Transverse colon (tissue), 4 donors: ENCODE data around the gene SBK2.

Experiments
- CTCF ChIP-seq, 5 experiments: fragments of 200-600 bp in 3 of 5; fragments of 450-650 bp in 2 of 5; sonication (generic) in 3 of 5; IDR thresholded peaks; 1 replicate in 2 of 5; 2 replicates in 3 of 5; pipeline ENCODE4 v1.5.1; 2016 to 2017; ENCODE audit warnings: antibody characterized with exemption in 5 of 5, inconsistent platforms in 3 of 5, mild to moderate bottlenecking in 2 of 5, moderate library complexity in 1 of 5
- EP300 ChIP-seq: sonication (generic); formaldehyde crosslinking; IDR thresholded peaks from one replicate; pipeline ENCODE4 v1.6.1; 2017; ENCODE audit warnings: antibody characterized with exemption, low read depth
- POLR2A ChIP-seq: fragments of 450-650 bp; IDR thresholded peaks from one replicate; pipeline ENCODE4 v1.6.1; 2016; ENCODE audit warnings: antibody characterized with exemption, mild to moderate bottlenecking, moderate library complexity
- POLR2AphosphoS5 ChIP-seq, 3 donors: sonication (generic); formaldehyde crosslinking; IDR thresholded peaks; one replicate each; pipeline ENCODE4 v1.6.1; 2016; ENCODE audit warnings: antibody characterized with exemption in 3 of 3

- TF ChIP-seq CTCF (IDR thresholded peaks at IDR 0.05) (no peak), POLR2A (no peak), EP300 (no peak), POLR2AphosphoS5 (IDR thresholded peaks at IDR 0.05) (no peak)
Measured at GRCh38 chr19:55503157-55503501, 33.8 kb downstream of the SBK2 start.
